Activated CD8-positive, alpha-beta memory T cell treated with anti-CD3 and anti-CD28 coated beads for 24 hours (primary cell): ENCODE data around the gene UNC93A.
"Not testable (repeated sequence)": the region's sequence is repeated elsewhere in the genome, so short reads cannot be mapped to it uniquely, and the experiment has no call there.

Experiments
- DNase-seq: peaks from one replicate; pipeline ENCODE4 v3.0.0-alpha.2; 2020

UNC93A gene

GRCh38 chr6:167294651-167295494, 3.8 kb downstream of the UNC93A start:
- DNase-seq: no peak

- no peak for DNase-seq
Observed at GRCh38 chr6:167295495-167296292, 4.6 kb downstream of the UNC93A start.

- DNase-seq: no peak
Observed at GRCh38 chr6:167296293-167296690, 5.2 kb downstream of the UNC93A start.

GRCh38 chr6:167296902-167297301, 5.8 kb downstream of the UNC93A start:
- no peak for DNase-seq

- DNase-seq: no peak
Observed at GRCh38 chr6:167298127-167298526, 7.0 kb downstream of the UNC93A start.

GRCh38 chr6:167299641-167300308, 8.7 kb downstream of the UNC93A start:
- DNase-seq: no peak

- no peak for DNase-seq
Observed at GRCh38 chr6:167300902-167301777, 10.0 kb downstream of the UNC93A start.

GRCh38 chr6:167302074-167302473, 11.0 kb downstream of the UNC93A start:
- DNase-seq: no peak

GRCh38 chr6:167302796-167303195, 11.7 kb downstream of the UNC93A start:
- DNase-seq: no peak

GRCh38 chr6:167303675-167304625, 12.8 kb downstream of the UNC93A start:
- no peak for DNase-seq

- no peak for DNase-seq
Observed at GRCh38 chr6:167304912-167305311, 13.8 kb downstream of the UNC93A start.

- DNase-seq: no peak
Observed at GRCh38 chr6:167305796-167306195, 14.7 kb downstream of the UNC93A start.

- no peak for DNase-seq
Observed at GRCh38 chr6:167306401-167306998, 15.4 kb downstream of the UNC93A start.

GRCh38 chr6:167307342-167307955, 16.3 kb downstream of the UNC93A start:
- no peak for DNase-seq

- no peak for DNase-seq
Observed at GRCh38 chr6:167308207-167308606, 17.1 kb downstream of the UNC93A start.

- not testable (repeated sequence) for DNase-seq
Observed at GRCh38 chr6:167309355-167310192, 18.5 kb downstream of the UNC93A start.

GRCh38 chr6:167311286-167311685, 20.2 kb downstream of the UNC93A start:
- no peak for DNase-seq

- DNase-seq: not testable (repeated sequence)
Observed at GRCh38 chr6:167311691-167312090, 20.6 kb downstream of the UNC93A start.

- DNase-seq: no peak
Observed at GRCh38 chr6:167314180-167314821, 23.2 kb downstream of the UNC93A start.
